HG02798 (cell line): ENCODE data around the gene CCIN.
"Not testable (repeated sequence)": the region's sequence is repeated elsewhere in the genome, so short reads cannot be mapped to it uniquely, and the experiment has no call there.

Source experiments
- ATAC-seq: cut with Tn5 transposase; IDR thresholded peaks from one replicate; pipeline ENCODE4 v1.9.1; 2021; ENCODE audit warnings: mild to moderate bottlenecking; ENCODE audit not compliant: unreplicated experiment, poor library complexity

CCIN gene

GRCh38 chr9:36169166-36169565 lies at the start of gene CCIN:
Gene CCIN (plus strand): TSS chr9:36169388. CDS start chr9:36169503, 115 bp downstream.
- ATAC-seq, result no peak

GRCh38 chr9:36119476-36119875 lies 49.7 kb upstream of the CCIN start:
- no peak for ATAC-seq

- no peak for ATAC-seq
These were observed 48.5 kb upstream of the CCIN start for GRCh38 chr9:36120705-36121104.

GRCh38 chr9:36121971-36122370 lies 47.2 kb upstream of the CCIN start:
- no peak for ATAC-seq

- no peak for ATAC-seq
These were observed 45.7 kb upstream of the CCIN start for GRCh38 chr9:36123515-36123914.

GRCh38 chr9:36125062-36125855 lies 43.9 kb upstream of the CCIN start:
- ATAC-seq, result no peak

- no peak for ATAC-seq
These were observed 43.0 kb upstream of the CCIN start for GRCh38 chr9:36126016-36126730.

GRCh38 chr9:36127652-36128244 lies 41.4 kb upstream of the CCIN start:
- ATAC-seq, result no peak

- no peak for ATAC-seq
These were observed 40.8 kb upstream of the CCIN start for GRCh38 chr9:36128349-36128748.

GRCh38 chr9:36129139-36129538 lies 40.0 kb upstream of the CCIN start:
- ATAC-seq, result no peak

- ATAC-seq, result not testable (repeated sequence)
These were observed 37.5 kb upstream of the CCIN start for GRCh38 chr9:36131666-36132065.

- no peak for ATAC-seq
These were observed 37.1 kb upstream of the CCIN start for GRCh38 chr9:36132086-36132485.

GRCh38 chr9:36134761-36135505 lies 34.3 kb upstream of the CCIN start:
- no peak for ATAC-seq

- peak; percentile 9 for ATAC-seq
These were observed 33.4 kb upstream of the CCIN start for GRCh38 chr9:36135741-36136271.

- peak; percentile 96 for ATAC-seq
These were observed 32.8 kb upstream of the CCIN start, which contains the start of gene GLIPR2 for GRCh38 chr9:36136272-36136893. Gene GLIPR2 (plus strand): TSS chr9:36136733. CDS start chr9:36136779, 46 bp downstream.

GRCh38 chr9:36136894-36137391 lies 32.2 kb upstream of the CCIN start:
- no peak for ATAC-seq

- no peak for ATAC-seq
These were observed 31.7 kb upstream of the CCIN start for GRCh38 chr9:36137392-36138004.

GRCh38 chr9:36138496-36138895 lies 30.7 kb upstream of the CCIN start:
- no peak for ATAC-seq

- ATAC-seq, result no peak
These were observed 30.3 kb upstream of the CCIN start for GRCh38 chr9:36138901-36139300.
